Mesenchymal stem cell (in vitro differentiated cells and primary cell): ENCODE measurements around the gene BMAL1.

Experiments
- DNase-seq: peaks from one replicate; pipeline ENCODE4 v3.0.0-alpha.2; 2013
- H2AFZ ChIP-seq: one replicate; pipeline ENCODE4 v1.6.1; 2013; ENCODE audit warnings: low read depth, mild to moderate bottlenecking, control low read depth, inconsistent platforms, low read length, moderate library complexity
- H2AK5ac ChIP-seq: 2 replicates; pipeline ENCODE4 v1.6.1; 2013; ENCODE audit warnings: low read length, moderate library complexity, mild to moderate bottlenecking, inconsistent platforms; ENCODE audit not compliant: severe bottlenecking
- H2BK120ac ChIP-seq: one replicate; pipeline ENCODE4 v1.6.1; 2013; ENCODE audit warnings: low read depth, mild to moderate bottlenecking, inconsistent platforms, low read length, moderate library complexity
- H2BK12ac ChIP-seq, 2 experiments: one replicate each; pipeline ENCODE4 v1.6.1; 2013; ENCODE audit warnings: inconsistent platforms in 2 of 2, low read length in 2 of 2, mild to moderate bottlenecking in 2 of 2, moderate library complexity in 2 of 2, control low read depth in 1 of 2
- H2BK15ac ChIP-seq: one replicate; pipeline ENCODE4 v1.6.1; 2013; ENCODE audit warnings: mild to moderate bottlenecking, low read depth, inconsistent platforms; ENCODE audit not compliant: poor library complexity, severe bottlenecking
- H2BK5ac ChIP-seq: 2 replicates; pipeline ENCODE4 v1.6.1; 2013; ENCODE audit warnings: low read depth, mild to moderate bottlenecking, low read length, control low read depth, inconsistent platforms; ENCODE audit not compliant: poor library complexity, severe bottlenecking
- H3K14ac ChIP-seq, 2 experiments: one replicate each; pipeline ENCODE4 v1.6.1; 2013; ENCODE audit warnings: inconsistent platforms in 2 of 2, low read length in 2 of 2, control low read depth in 1 of 2, mild to moderate bottlenecking in 1 of 2, moderate library complexity in 1 of 2
- H3K18ac ChIP-seq, 2 experiments: one replicate each; pipeline ENCODE4 v1.6.1; 2013; ENCODE audit warnings: inconsistent platforms in 2 of 2, low read length in 2 of 2, control low read depth in 1 of 2, low read depth in 1 of 2, mild to moderate bottlenecking in 1 of 2
- H3K23ac ChIP-seq, 2 experiments: one replicate each; pipeline ENCODE4 v1.6.1; 2013; ENCODE audit warnings: inconsistent platforms in 2 of 2, low read length in 2 of 2, mild to moderate bottlenecking in 2 of 2, moderate library complexity in 2 of 2, control low read depth in 1 of 2
- H3K27ac ChIP-seq: 2 replicates; pipeline ENCODE4 v1.5.1; 2013; ENCODE audit warnings: mild to moderate bottlenecking, moderate library complexity, low read length, control low read depth, inconsistent platforms; ENCODE audit not compliant: poor library complexity, severe bottlenecking
- H3K27me3 ChIP-seq, 2 experiments: 2 replicates each; pipeline versions ENCODE4 v1.6.1 to v1.7.0; 2013; ENCODE audit warnings: low read length in 2 of 2, mild to moderate bottlenecking in 2 of 2, moderate library complexity in 2 of 2, control low read depth in 1 of 2, inconsistent platforms in 1 of 2; ENCODE audit not compliant: control insufficient read depth in 1 of 2, insufficient read depth in 1 of 2
- H3K36me3 ChIP-seq, 2 experiments: 2 replicates each; pipeline versions ENCODE4 v1.6.1 to v1.7.0; 2013; ENCODE audit warnings: low read length in 2 of 2, control low read depth in 1 of 2, inconsistent platforms in 1 of 2, low read depth in 1 of 2, mild to moderate bottlenecking in 1 of 2; ENCODE audit not compliant: insufficient read depth in 2 of 2, control insufficient read depth in 1 of 2
- H3K4ac ChIP-seq, 2 experiments: one replicate each; pipeline ENCODE4 v1.6.1; 2013; ENCODE audit warnings: inconsistent platforms in 2 of 2, low read length in 2 of 2, mild to moderate bottlenecking in 2 of 2, moderate library complexity in 2 of 2, control low read depth in 1 of 2, low read depth in 1 of 2
- H3K4me1 ChIP-seq: 2 replicates; pipeline ENCODE4 v1.6.1; 2013; ENCODE audit warnings: low read depth, low read length, control low read depth; ENCODE audit not compliant: control insufficient read depth, insufficient read depth
- H3K4me2 ChIP-seq: 2 replicates; pipeline ENCODE4 v1.6.1; 2013; ENCODE audit warnings: low read length, mild to moderate bottlenecking, inconsistent platforms; ENCODE audit not compliant: poor library complexity, severe bottlenecking
- H3K4me3 ChIP-seq, 2 experiments: 2 replicates each; pipeline versions ENCODE4 v1.5.1 to v1.7.0; 2013; ENCODE audit warnings: low read length in 2 of 2, mild to moderate bottlenecking in 2 of 2, control low read depth in 1 of 2, low read depth in 1 of 2; ENCODE audit not compliant: insufficient read depth in 1 of 2
- H3K79me1 ChIP-seq: replicated peaks from 2 replicates; pipeline ENCODE4 v1.6.1; 2013; ENCODE audit warnings: mild to moderate bottlenecking, control low read depth, low read length, inconsistent platforms; ENCODE audit not compliant: poor library complexity, severe bottlenecking
- H3K9ac ChIP-seq: 2 replicates; pipeline ENCODE4 v1.7.0; 2013; ENCODE audit warnings: mild to moderate bottlenecking, low read length, moderate library complexity
- H3K9me3 ChIP-seq: 2 replicates; pipeline ENCODE4 v1.7.0; 2013; ENCODE audit warnings: mild to moderate bottlenecking, low read length; ENCODE audit not compliant: control insufficient read depth
- H4K8ac ChIP-seq: one replicate; pipeline ENCODE4 v1.6.1; 2013; ENCODE audit warnings: inconsistent platforms, mild to moderate bottlenecking, low read length, moderate library complexity
- H4K91ac ChIP-seq: one replicate; pipeline ENCODE4 v1.6.1; 2013; ENCODE audit warnings: mild to moderate bottlenecking, low read length, inconsistent platforms
- WGBS: methylation state at CpG from one replicate; pipeline ENCODE4 v1.1.7; 2013; ENCODE audit warnings: mixed read lengths; 5-methylcytosine and 5-hydroxymethylcytosine counted together

BMAL1 gene

DNA sequence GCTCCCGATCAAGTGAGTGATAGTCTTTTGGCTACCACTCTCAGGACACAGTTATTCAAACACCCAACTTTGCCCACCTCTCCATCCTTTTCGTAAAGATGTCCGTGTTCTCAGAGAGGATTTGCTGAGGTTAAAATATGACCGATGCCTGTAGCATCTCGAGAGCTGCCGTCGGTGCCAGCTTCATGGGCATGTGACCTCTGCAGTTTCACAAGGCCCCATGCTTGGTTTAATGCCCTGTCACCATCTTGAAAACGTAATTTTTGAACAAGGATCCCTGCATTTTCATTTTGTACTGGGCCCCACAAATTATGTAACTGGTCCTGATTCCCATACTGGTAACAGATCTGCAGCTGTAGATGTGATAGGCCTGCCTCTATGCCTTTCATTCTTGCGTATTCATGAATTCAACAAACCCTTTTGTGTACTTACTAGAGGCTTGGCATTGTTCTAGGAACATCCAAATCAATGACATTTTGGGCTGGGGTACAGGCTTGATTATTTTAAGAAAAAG is 85.1 kb downstream of the BMAL1 start:
- DNase-seq: no peak
- H2AFZ ChIP-seq: no peak overlapping the region
- H3K9ac ChIP-seq: no peak overlapping the region
- H3K4ac ChIP-seq: no peak overlapping the region
- H2BK15ac ChIP-seq: no peak overlapping the region
- H3K79me1 ChIP-seq: no peaks in the 10 kb centered on the region
- H2AK5ac ChIP-seq: no peak overlapping the region
- no peak overlapping the region for H3K4me2 ChIP-seq
- H3K18ac ChIP-seq: no peak overlapping the region
- no peak overlapping the region for H4K91ac ChIP-seq
- peaks cover 13% of the 10 kb centered on the region for H3K4me1 ChIP-seq
- peak overlapping the region; percentile 22 for H4K8ac ChIP-seq
- H2BK5ac ChIP-seq: no peak overlapping the region
- peaks cover 9 to 66% of the 10 kb centered on the region in 2 experiments for H3K36me3 ChIP-seq
- no peak overlapping the region for H3K23ac ChIP-seq
- H3K14ac ChIP-seq: no peak overlapping the region
- H3K4me3 ChIP-seq: no peak overlapping the region
- no peaks in the 10 kb centered on the region for H3K9me3 ChIP-seq
- WGBS: 93% methylated on average over 8 of the region's 9 CpGs
- H3K27ac ChIP-seq: no peak overlapping the region
- H2BK120ac ChIP-seq: no peak overlapping the region
- no peak overlapping the region for H2BK12ac ChIP-seq
- H3K27me3 ChIP-seq: no peaks in the 10 kb centered on the region

DNA sequence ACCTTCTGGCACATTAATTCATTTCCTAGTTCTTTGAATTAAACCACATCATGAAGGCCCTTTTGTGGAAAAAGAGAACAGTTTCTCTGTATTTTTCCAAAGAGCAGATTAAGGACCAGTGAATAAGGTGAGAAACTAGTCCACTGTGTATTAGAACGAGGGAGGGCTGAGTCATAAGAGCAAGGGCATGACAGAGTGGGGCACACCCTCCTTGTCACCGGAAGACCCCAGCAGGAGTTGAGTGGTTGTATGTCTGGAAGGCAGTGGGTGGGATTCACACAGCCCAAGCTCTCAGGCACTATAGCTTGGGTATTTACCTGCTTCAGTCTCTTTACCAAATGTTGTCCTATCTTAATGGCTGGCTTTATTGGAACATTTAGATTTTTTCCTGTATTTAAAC is 86.8 kb downstream of the BMAL1 start:
- no peak overlapping the region for H3K27ac ChIP-seq
- no peak overlapping the region for H3K23ac ChIP-seq
- no peak overlapping the region for H2BK120ac ChIP-seq
- no peak overlapping the region for H3K4me3 ChIP-seq
- H3K4ac ChIP-seq: no peak overlapping the region
- H2AFZ ChIP-seq: no peak overlapping the region
- peaks cover 17% of the 10 kb centered on the region for H3K4me1 ChIP-seq
- H3K18ac ChIP-seq: no peak overlapping the region
- H2BK12ac ChIP-seq: no peak overlapping the region
- no peak overlapping the region for H2AK5ac ChIP-seq
- no peak overlapping the region for H3K4me2 ChIP-seq
- no peak overlapping the region for H4K91ac ChIP-seq
- no peaks in the 10 kb centered on the region for H3K79me1 ChIP-seq
- H3K36me3 ChIP-seq: peaks cover 6 to 76% of the 10 kb centered on the region in 2 experiments
- no peak overlapping the region for H3K14ac ChIP-seq
- H3K9me3 ChIP-seq: no peaks in the 10 kb centered on the region
- no peak overlapping the region for H2BK15ac ChIP-seq
- no peak for DNase-seq
- no peaks in the 10 kb centered on the region for H3K27me3 ChIP-seq
- no peak overlapping the region for H3K9ac ChIP-seq
- H2BK5ac ChIP-seq: no peak overlapping the region
- H4K8ac ChIP-seq: no peak overlapping the region
- 44% methylated on average over 2 of the region's 2 CpGs for WGBS

DNA sequence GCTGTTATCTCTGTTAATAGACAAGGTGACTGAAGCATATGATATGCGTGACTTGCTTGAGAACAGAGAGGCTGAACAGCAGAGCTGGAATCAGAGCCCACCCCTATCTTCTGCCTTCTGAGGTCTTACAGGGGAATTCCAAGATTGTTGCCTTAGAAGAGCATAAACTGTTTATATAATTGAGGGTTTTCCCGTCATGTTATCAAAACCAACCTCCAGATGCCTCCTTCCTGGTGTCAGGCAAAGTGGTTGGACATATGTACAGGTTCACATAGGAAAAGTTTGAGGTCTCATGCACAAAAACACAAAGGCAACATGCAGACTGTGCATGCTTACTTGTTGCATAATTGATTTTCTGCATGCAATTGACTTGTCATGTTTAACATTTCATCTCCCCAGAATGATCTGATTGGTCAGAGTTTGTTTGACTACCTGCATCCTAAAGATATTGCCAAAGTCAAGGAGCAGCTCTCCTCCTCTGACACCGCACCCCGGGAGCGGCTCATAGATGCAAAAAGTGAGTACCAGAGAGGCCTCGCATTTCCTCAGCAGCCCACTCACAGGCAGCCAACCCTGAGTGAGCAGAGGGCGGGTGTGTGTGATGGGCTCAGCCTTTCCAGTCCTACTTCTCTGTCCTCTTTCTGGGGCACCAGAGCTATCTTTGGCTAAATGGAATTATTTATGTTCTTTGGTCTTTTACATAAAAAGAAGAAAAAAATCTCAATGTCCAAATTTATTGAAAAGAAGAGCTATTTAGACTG is 88.9 kb downstream of the BMAL1 start:
- no peak overlapping the region for H3K4ac ChIP-seq
- H2BK15ac ChIP-seq: no peak overlapping the region
- H3K36me3 ChIP-seq: peaks cover 12 to 84% of the 10 kb centered on the region in 2 experiments
- H4K8ac ChIP-seq: no peak overlapping the region
- no peak overlapping the region for H3K27ac ChIP-seq
- no peak overlapping the region for H3K4me3 ChIP-seq
- no peak overlapping the region for H2AFZ ChIP-seq
- H2BK5ac ChIP-seq: no peak overlapping the region
- no peak overlapping the region for H2BK120ac ChIP-seq
- H4K91ac ChIP-seq: no peak overlapping the region
- H3K23ac ChIP-seq: no peak overlapping the region
- H3K79me1 ChIP-seq: no peaks in the 10 kb centered on the region
- H2AK5ac ChIP-seq: no peak overlapping the region
- WGBS: 95% methylated on average over 5 of the region's 7 CpGs
- no peak overlapping the region for H3K18ac ChIP-seq
- H3K27me3 ChIP-seq: no peaks in the 10 kb centered on the region
- H2BK12ac ChIP-seq: no peak overlapping the region
- H3K9me3 ChIP-seq: no peaks in the 10 kb centered on the region
- H3K4me2 ChIP-seq: no peak overlapping the region
- peaks cover 24% of the 10 kb centered on the region for H3K4me1 ChIP-seq
- no peak overlapping the region for H3K14ac ChIP-seq
- H3K9ac ChIP-seq: no peak overlapping the region
- peak; percentile 63 for DNase-seq

DNA sequence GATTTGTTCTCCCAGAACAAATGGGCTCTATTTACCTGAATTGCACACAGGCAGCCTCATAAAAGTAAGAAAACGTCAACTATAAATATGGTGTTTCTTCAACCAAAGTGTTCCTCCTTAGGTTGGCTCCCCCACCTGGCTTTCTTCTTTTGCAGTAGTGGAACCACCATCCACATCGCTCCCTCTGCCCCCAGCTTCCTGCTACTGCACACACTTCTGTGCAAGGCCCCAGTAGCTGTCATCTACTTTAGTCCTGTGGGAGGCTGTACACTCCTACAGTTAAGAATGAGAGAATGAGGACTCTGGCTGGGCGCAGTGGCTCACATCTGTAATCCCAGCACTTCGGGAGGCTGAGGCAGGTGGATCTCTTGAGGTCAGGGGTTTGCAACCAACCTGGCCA is 89.5 kb downstream of the BMAL1 start:
- H3K4me3 ChIP-seq: no peak overlapping the region
- no peak overlapping the region for H2BK120ac ChIP-seq
- H3K18ac ChIP-seq: no peak overlapping the region
- H3K27me3 ChIP-seq: no peaks in the 10 kb centered on the region
- no peak overlapping the region for H3K23ac ChIP-seq
- H3K14ac ChIP-seq: no peak overlapping the region
- peaks cover 11 to 84% of the 10 kb centered on the region in 2 experiments for H3K36me3 ChIP-seq
- H3K27ac ChIP-seq: no peak overlapping the region
- no peak overlapping the region for H4K8ac ChIP-seq
- no peak overlapping the region for H2BK12ac ChIP-seq
- H3K4me1 ChIP-seq: peaks cover 24% of the 10 kb centered on the region
- H2BK15ac ChIP-seq: no peak overlapping the region
- no peak for DNase-seq
- no peak overlapping the region for H3K4ac ChIP-seq
- H2BK5ac ChIP-seq: no peak overlapping the region
- H4K91ac ChIP-seq: no peak overlapping the region
- no peaks in the 10 kb centered on the region for H3K9me3 ChIP-seq
- no peak overlapping the region for H3K4me2 ChIP-seq
- no peak overlapping the region for H2AFZ ChIP-seq
- WGBS: 96% methylated on average over 4 of the region's 4 CpGs
- H3K79me1 ChIP-seq: no peaks in the 10 kb centered on the region
- peak overlapping the region; percentile 65 for H2AK5ac ChIP-seq
- no peak overlapping the region for H3K9ac ChIP-seq
